OCI-LY7 (cell line): ENCODE measurements around the gene RPL7L1. TPM values are rescaled to one million over a fixed set of nuclear protein-coding genes. Genes with fewer than 3 reads are reported as not detected.
"Not testable (repeated sequence)": the region's sequence is repeated elsewhere in the genome, so short reads cannot be mapped to it uniquely, and the experiment has no call there.

Source experiments
- BruUV-seq: library from RNA; stranded (reverse); fragments of 400-500 nt; replicated peaks from 2 replicates; lab custom pipeline; 2021; lab: Mats Ljungman, UMichigan
- CTCF ChIA-PET: fragments of 300-600 bp; sonication (Branson Sonifier 250); formaldehyde crosslinking; loops from one replicate; lab custom pipeline; 2022; ENCODE audit warnings: antibody characterized with exemption; ENCODE audit not compliant: unreplicated experiment; lab: Charles Lee
- POLR2A ChIA-PET: fragments of 300-600 bp; sonication (Branson Sonifier 250); formaldehyde crosslinking; loops from one replicate; lab custom pipeline; 2022; ENCODE audit warnings: antibody characterized with exemption; lab: Charles Lee
- DNase-seq: peaks from one replicate; pipeline ENCODE4 v3.0.0-alpha.2; 2015; ENCODE audit warnings: low spot score
- H2AFZ ChIP-seq: fragments of 200-600 bp; sonication (generic), shearing (Covaris generic); 2 replicates; pipeline ENCODE4 v1.6.1; 2014; ENCODE audit warnings: mild to moderate bottlenecking, antibody characterized with exemption, low read length, moderate library complexity
- H3K27ac ChIP-seq: fragments of 200-600 bp; sonication (generic); 2 replicates; pipeline ENCODE4 v1.5.1; 2014; ENCODE audit warnings: mixed run types, low read depth, mild to moderate bottlenecking, moderate library complexity, low read length, inconsistent platforms; ENCODE audit not compliant: poor library complexity, severe bottlenecking
- H3K36me3 ChIP-seq: fragments of 200-600 bp; sonication (generic); 2 replicates; pipeline ENCODE4 v1.6.1; 2014; ENCODE audit warnings: mild to moderate bottlenecking, antibody characterized with exemption, low read length, moderate library complexity, mixed read lengths; ENCODE audit not compliant: insufficient read depth
- H3K4me1 ChIP-seq: fragments of 200-600 bp; sonication (generic); 2 replicates; pipeline ENCODE4 v1.5.1; 2014; ENCODE audit warnings: mild to moderate bottlenecking, low read length; ENCODE audit not compliant: insufficient read depth, poor library complexity, severe bottlenecking
- H3K4me2 ChIP-seq: fragments of 200-600 bp; sonication (generic); 2 replicates; pipeline ENCODE4 v1.6.1; 2014; ENCODE audit warnings: mild to moderate bottlenecking, low read length
- H3K4me3 ChIP-seq: fragments of 200-600 bp; sonication (generic); 2 replicates; pipeline ENCODE4 v1.5.1; 2014; ENCODE audit warnings: mild to moderate bottlenecking, low read depth, low read length; ENCODE audit not compliant: poor library complexity, severe bottlenecking
- H3K79me2 ChIP-seq: fragments of 200-600 bp; sonication (generic); 2 replicates; pipeline ENCODE4 v1.6.1; 2016; ENCODE audit warnings: low read depth, mild to moderate bottlenecking, low read length, moderate library complexity, mixed read lengths; ENCODE audit not compliant: insufficient read depth
- H3K9me2 ChIP-seq: fragments of 200-600 bp; sonication (generic); 2 replicates; pipeline ENCODE4 v1.6.1; 2016; ENCODE audit warnings: mild to moderate bottlenecking, low read length, mixed read lengths; ENCODE audit not compliant: insufficient read depth
- H3K9me3 ChIP-seq: fragments of 200-600 bp; sonication (generic); 2 replicates; pipeline ENCODE4 v1.6.1; 2014; ENCODE audit warnings: mild to moderate bottlenecking, mixed run types, low read length, mixed read lengths
- H4K20me1 ChIP-seq: fragments of 200-600 bp; sonication (generic); 2 replicates; pipeline ENCODE4 v1.6.1; 2014; ENCODE audit warnings: mild to moderate bottlenecking, antibody characterized with exemption, low read length, moderate library complexity, mixed read lengths; ENCODE audit not compliant: insufficient read depth
- CTCF ChIP-seq: fragments of 200-600 bp; sonication (generic); conservative IDR thresholded peaks from 2 replicates; pipeline ENCODE4 v1.5.1; 2014; ENCODE audit warnings: mild to moderate bottlenecking, antibody characterized with exemption, low read length, moderate library complexity, mixed read lengths
- EZH2phosphoT487 ChIP-seq: fragments of 200-600 bp; sonication (generic); IDR thresholded peaks from 2 replicates; pipeline ENCODE4 v1.6.1; 2018; ENCODE audit warnings: low read depth, borderline replicate concordance, mild to moderate bottlenecking, mixed run types, antibody characterized with exemption, low read length, moderate library complexity, mixed read lengths
- intact Hi-C: fragments of 100-400 bp; cut with micrococcal nuclease; formaldehyde crosslinking; loops from one replicate; pipeline ENCODE4 v1.10.0; 2022; ENCODE audit not compliant: unreplicated experiment
- total RNA-seq, 2 experiments: library from RNA; depleted of rRNA in 1 of 2; stranded (reverse); fragments of >200 nt in 1 of 2; shearing (Covaris generic) in 1 of 2; gene quantifications; 2 replicates each; pipeline ENCODE4 v1.2.3, GENCODE V29; 2014 to 2022

RPL7L1 gene
- total RNA-seq, 2 experiments from 2014 or later: 101 to 123 TPM

GRCh38 chr6:42880871-42881270 lies 1.5 kb downstream of the RPL7L1 start:
- BruUV-seq, H3K9me2 ChIP-seq, CTCF ChIA-PET, H3K9me3 ChIP-seq, H4K20me1 ChIP-seq, H2AFZ ChIP-seq, intact Hi-C loops: not testable (repeated sequence)
- peaks cover 45% of the 10 kb centered on the region for H3K79me2 ChIP-seq
- H3K4me1 ChIP-seq: peaks cover 18% of the 10 kb centered on the region
- TF ChIP-seq CTCF: peak; percentile 66
- H3K4me2 ChIP-seq: peak overlapping the region; percentile 80
- H3K4me3 ChIP-seq: peak overlapping the region; percentile 79
- H3K36me3 ChIP-seq: peaks cover 48% of the 10 kb centered on the region
- DNase-seq: peak; percentile 54
- POLR2A ChIA-PET: interaction anchor here (0.5 to 1.5 kb wide), 7 partner anchors 9 to 291 kb away, joined by 3 to 4 read pairs (median 3); partner anchors contain the start of genes CNPY3 and KLHDC3
- peak overlapping the region; percentile 75 for H3K27ac ChIP-seq

GRCh38 chr6:42885702-42886101 lies 6.3 kb downstream of the RPL7L1 start:
- no TSS peak for BruUV-seq
- Histone ChIP-seq H3K4me3 (no peak overlapping the region), H3K27ac (no peak overlapping the region), H4K20me1 (0 out of 2 replicates have a peak, but pooled peaks cover 6% of the 10 kb centered on the region), H3K79me2 (peaks cover 44% of the 10 kb centered on the region), H3K9me3 (no peaks in the 10 kb centered on the region), H3K4me1 (peaks cover 10% of the 10 kb centered on the region), H3K36me3 (peaks cover 66% of the 10 kb centered on the region), H3K4me2 (no peak overlapping the region), H3K9me2 (no peaks in the 10 kb centered on the region), H2AFZ (no peak overlapping the region)
- TF ChIP-seq CTCF: no peak
- no peak for TF ChIP-seq EZH2phosphoT487
- POLR2A ChIA-PET: interaction anchor here (0.6 kb wide), 1 partner anchor 140 kb away, joined by 9 read pairs; the partner anchor contains the start of gene TBCC
- no peak for DNase-seq
- CTCF ChIA-PET: no interaction called here
- intact Hi-C loops: no loop called here

- H3K9me2 ChIP-seq, H3K9me3 ChIP-seq, H3K4me3 ChIP-seq, H2AFZ ChIP-seq, H3K4me2 ChIP-seq, H3K27ac ChIP-seq, POLR2A ChIA-PET, intact Hi-C loops, DNase-seq, H4K20me1 ChIP-seq, BruUV-seq, CTCF ChIA-PET: not testable (repeated sequence)
- Histone ChIP-seq H3K36me3 (peaks cover 44% of the 10 kb centered on the region), H3K79me2 (peaks cover 19% of the 10 kb centered on the region; the same call in 1 of the 2 replicates), H3K4me1 (peaks cover 26% of the 10 kb centered on the region)
These were observed 8.8 kb downstream of the RPL7L1 start for GRCh38 chr6:42888201-42888600.
